ENCODE data around the gene RPLP2. TPM values are rescaled to one million over a fixed set of nuclear protein-coding genes. Genes with fewer than 3 reads are reported as not detected.
A peak's percentile ranks its signal among the peaks of the same experiment; 100 is the strongest.

RPLP2 gene
- total RNA-seq, 1 experiment from 2014 or later, result 2,582 TPM

- peak; percentile 47; the same call in 1 of the 2 replicates for TF ChIP-seq MAX (CRISPR knock-in tag; IDR thresholded peaks at IDR 0.05)
- TF ChIP-seq NR1H2 (CRISPR knock-in tag; IDR thresholded peaks at IDR 0.05), result no peak
- TF ChIP-seq HMGA2 (CRISPR knock-in tag; IDR thresholded peaks at IDR 0.05), result no peak
- no peak for TF ChIP-seq ZMAT4 (CRISPR knock-in tag; IDR thresholded peaks at IDR 0.05)
- TF ChIP-seq ATF3 (CRISPR knock-in tag; conservative IDR thresholded peaks at IDR 0.05), result no peak
- TF ChIP-seq KAT7 (CRISPR knock-in tag; IDR thresholded peaks at IDR 0.05; ENCODE audit: borderline replicate concordance), result 0 out of 2 replicates have a peak, but pooled peaks have one; percentile 22
- TF ChIP-seq CTCF (IDR thresholded peaks at IDR 0.05), result no peak
- peak; percentile 7; the same call in 1 of the 2 replicates for TF ChIP-seq SMAD3 (CRISPR knock-in tag; IDR thresholded peaks at IDR 0.05; ENCODE audit: borderline replicate concordance)
- TF ChIP-seq ZNF512 (CRISPR knock-in tag; IDR thresholded peaks at IDR 0.05; ENCODE audit: borderline replicate concordance), result no peak
- TF ChIP-seq SMAD4 (CRISPR knock-in tag; IDR thresholded peaks at IDR 0.05), result no peak
- peak; percentile 44; the same call in 1 of the 2 replicates for TF ChIP-seq E2F5 (CRISPR knock-in tag; IDR thresholded peaks at IDR 0.05)
- no peak for TF ChIP-seq USF1 (CRISPR knock-in tag; IDR thresholded peaks at IDR 0.05)
Observed at GRCh38 chr11:829847-830294, 20.1 kb downstream of the RPLP2 start (continued).

- POLR2A ChIA-PET, result interaction anchor here (1.1 to 4.7 kb wide), 7 partner anchors 11 to 215 kb away, joined by 3 to 38 read pairs (median 5); partner anchors contain the start of genes IRF7, PIDD1, PNPLA2 and RPLP2
- H3K36me3 Mint-ChIP-seq, result no peaks in the 10 kb centered on the region
- peaks cover 45% of the 10 kb centered on the region for H3K4me1 Mint-ChIP-seq
- H3K27ac Mint-ChIP-seq, result no peak overlapping the region
- DNase-seq (ENCODE audit: low spot score) (peak; percentile 94), ATAC-seq (peak; percentile 58)
- no peaks in the 10 kb centered on the region for H3K9me3 Mint-ChIP-seq
- H3K27me3 Mint-ChIP-seq (ENCODE audit: low read depth), result peaks cover 33% of the 10 kb centered on the region
- H3K4me3 Mint-ChIP-seq, result peak overlapping the region; percentile 76
- CTCF ChIA-PET, result interaction anchor here (0.7 to 7.7 kb wide), 11 partner anchors 8 to 276 kb away, joined by 3 to 82 read pairs (median 8); partner anchors contain the start of genes PNPLA2, POLR2L and TSPAN4
- TF ChIP-seq NFYB (CRISPR knock-in tag; conservative IDR thresholded peaks at IDR 0.05; ENCODE audit: low read depth) (peak; percentile 32; the same call in 1 of the 2 replicates), E2F1 (CRISPR knock-in tag; IDR thresholded peaks at IDR 0.05) (peak; percentile 69; the same call in 1 of the 2 replicates), JAZF1 (CRISPR knock-in tag; IDR thresholded peaks at IDR 0.05) (no peak), ZNF416 (CRISPR knock-in tag; IDR thresholded peaks at IDR 0.05) (no peak), ATF1 (CRISPR knock-in tag; IDR thresholded peaks at IDR 0.05) (0 out of 2 replicates have a peak, but pooled peaks have one; percentile 45), NR2C2 (CRISPR knock-in tag; IDR thresholded peaks at IDR 0.05) (no peak), GRHL2 (CRISPR knock-in tag; IDR thresholded peaks at IDR 0.05; ENCODE audit: insufficient replicate concordance, severe bottlenecking) (no peak), GABPB1 (CRISPR knock-in tag; IDR thresholded peaks at IDR 0.05) (no peak), STAT6 (CRISPR knock-in tag; conservative IDR thresholded peaks at IDR 0.05; ENCODE audit: low read depth) (no peak), ETV6 (CRISPR knock-in tag; IDR thresholded peaks at IDR 0.05) (no peak), OVOL2 (CRISPR knock-in tag; IDR thresholded peaks at IDR 0.05; ENCODE audit: borderline replicate concordance) (no peak), NFATC4 (CRISPR knock-in tag; IDR thresholded peaks at IDR 0.05) (no peak), TCF7 (CRISPR knock-in tag; IDR thresholded peaks at IDR 0.05; ENCODE audit: low read depth) (no peak)
Observed at GRCh38 chr11:830295-831117, 20.7 kb downstream of the RPLP2 start.
